Cardiac atrium fibroblast (primary cell): ENCODE results near the gene HAT1. TPM values are rescaled to one million over a fixed set of nuclear protein-coding genes. Genes with fewer than 3 reads are reported as not detected.

Source experiments
- total RNA-seq: library from RNA; depleted of rRNA; stranded (reverse); fragments of >200 nt; gene quantifications from 2 replicates; pipeline ENCODE4 v1.2.3, GENCODE V29; 2015

Gene HAT1, protein sequence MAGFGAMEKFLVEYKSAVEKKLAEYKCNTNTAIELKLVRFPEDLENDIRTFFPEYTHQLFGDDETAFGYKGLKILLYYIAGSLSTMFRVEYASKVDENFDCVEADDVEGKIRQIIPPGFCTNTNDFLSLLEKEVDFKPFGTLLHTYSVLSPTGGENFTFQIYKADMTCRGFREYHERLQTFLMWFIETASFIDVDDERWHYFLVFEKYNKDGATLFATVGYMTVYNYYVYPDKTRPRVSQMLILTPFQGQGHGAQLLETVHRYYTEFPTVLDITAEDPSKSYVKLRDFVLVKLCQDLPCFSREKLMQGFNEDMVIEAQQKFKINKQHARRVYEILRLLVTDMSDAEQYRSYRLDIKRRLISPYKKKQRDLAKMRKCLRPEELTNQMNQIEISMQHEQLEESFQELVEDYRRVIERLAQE
- 18.8 and 24.5 TPM in 2 replicates for total RNA-seq

GRCh38 chr2:171922230-171923022 lies at the start of gene HAT1:
HAT1 (plus strand) TSS chr2:171922461; CDS start chr2:171922501, 40 bp downstream.

DNA sequence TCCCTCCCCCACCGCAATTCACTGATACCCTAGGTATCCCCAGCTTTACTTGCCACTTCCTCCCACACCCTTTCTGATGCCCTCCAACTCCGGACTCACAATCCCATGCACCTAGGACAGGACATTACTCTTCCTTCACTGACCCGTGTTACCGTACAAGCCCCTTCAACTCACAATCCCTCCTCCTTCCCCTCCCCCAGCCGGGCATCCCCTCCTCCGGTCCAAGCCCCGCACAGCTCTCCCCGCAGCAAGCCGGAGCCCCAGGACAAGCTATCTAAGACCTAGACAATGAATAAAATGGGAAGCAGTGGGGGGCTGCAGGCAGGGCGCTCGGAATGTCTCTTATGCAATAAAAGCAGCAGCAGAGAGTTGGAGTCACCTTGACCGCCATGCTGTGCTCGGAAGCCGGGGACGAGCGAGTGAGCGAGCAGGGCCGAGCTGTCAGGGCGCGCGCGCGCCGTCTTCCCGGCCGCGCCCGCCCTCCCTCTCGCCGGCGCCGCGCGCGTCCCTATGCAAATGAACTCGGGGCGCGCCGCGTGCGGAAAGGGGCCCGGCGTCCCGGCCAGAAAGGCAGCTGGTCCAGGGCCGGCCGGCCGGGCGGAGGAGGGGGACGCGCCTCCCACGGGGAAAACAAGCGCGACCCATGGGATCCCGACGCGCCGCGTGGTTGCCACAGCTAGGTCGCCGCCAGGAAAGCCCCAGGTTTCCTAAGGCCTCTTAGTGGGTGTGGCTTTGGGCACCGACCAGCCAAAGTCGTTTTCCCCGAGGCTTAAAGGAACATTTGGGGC lies 28.2 kb upstream of the HAT1 start, which contains the start of gene SLC25A12:
Gene SLC25A12, minus strand, starts transcription at position 421 of the 788 bp plus-strand sequence. Its CDS starts 30 bp downstream, at position 391.

GRCh38 chr2:171999604-172000469 lies 77.6 kb downstream of the HAT1 start, which contains the start of gene METAP1D:
METAP1D (plus strand) TSS chr2:171999953; CDS start chr2:171999970, 17 bp downstream.

Other genes with a start within 250 kb of the HAT1 start
- gene DYNC1I2, start 235.0 kb upstream of the HAT1 start, total RNA-seq: 83.9 and 86.8 TPM in 2 replicates
- 9.0 and 17.5 TPM in 2 replicates for gene SLC25A12, start 28.2 kb upstream of the HAT1 start, total RNA-seq
- gene METAP1D, start 77.5 kb downstream of the HAT1 start, total RNA-seq: 1.8 and 7.6 TPM in 2 replicates
- not detected in 2 replicates for gene DLX1, start 163.0 kb downstream of the HAT1 start, total RNA-seq
- gene DLX2, start 180.4 kb downstream of the HAT1 start, total RNA-seq: under 0.01 and 0.16 TPM in 2 replicates